Measurements from ENCODE around the gene PTPN7. TPM values are rescaled to one million over a fixed set of nuclear protein-coding genes. Genes with fewer than 3 reads are reported as not detected.

PTPN7 gene
- total RNA-seq, 1 donor from 2014 or later: 0.29 TPM

DNA sequence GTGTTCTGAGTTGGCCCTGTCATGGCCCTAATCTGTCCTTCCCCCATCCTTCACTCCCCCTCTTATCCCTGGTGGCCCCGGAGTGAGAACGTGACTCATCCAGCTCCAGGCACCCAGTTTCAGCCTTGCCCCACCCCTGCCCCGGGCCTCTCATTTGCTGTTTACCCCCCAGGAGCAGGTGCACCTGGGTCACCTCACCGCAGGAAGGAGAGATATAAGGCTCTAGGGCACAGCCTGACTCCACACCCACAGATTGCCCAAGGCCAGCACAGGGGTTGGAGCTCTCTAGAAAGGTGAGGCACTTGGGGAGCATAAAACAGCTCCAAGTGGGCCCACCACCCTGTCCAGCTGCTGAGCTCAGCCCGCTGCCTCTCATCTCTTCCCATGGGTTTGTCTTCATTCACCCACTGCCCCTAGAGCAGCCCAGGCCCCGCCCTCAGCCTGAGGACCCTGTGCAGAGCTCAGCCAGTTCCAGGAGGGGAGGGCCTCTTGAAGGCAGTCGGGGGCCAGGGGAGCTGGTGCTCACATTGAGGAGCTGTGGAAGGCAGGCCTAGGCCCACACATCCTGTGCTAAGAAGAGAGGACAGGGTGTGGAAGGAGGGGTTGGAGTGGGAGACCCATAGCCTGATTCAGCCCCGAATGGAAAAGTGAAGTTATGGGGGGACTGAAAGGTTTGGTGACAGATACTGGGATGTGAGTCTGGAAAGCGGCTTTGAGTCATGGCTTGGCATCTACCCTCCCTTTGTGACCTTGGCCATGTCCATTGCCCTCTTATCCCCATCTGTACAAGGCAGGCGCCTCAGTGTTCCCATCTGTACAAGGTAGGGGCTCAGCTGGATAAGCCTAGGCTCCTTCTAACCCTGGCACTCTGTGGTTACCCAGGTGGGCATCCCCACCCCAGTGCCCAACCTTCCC lies 53.8 kb downstream of the PTPN7 start:
- no peak for DNase-seq (ENCODE audit: extremely low spot score, unreplicated experiment)
- H3K36me3 Mint-ChIP-seq: no peaks in the 10 kb centered on the region
- H3K27ac Mint-ChIP-seq: peak overlapping the region; percentile 100
- H3K27me3 Mint-ChIP-seq: no peaks in the 10 kb centered on the region
- H3K9me3 Mint-ChIP-seq: no peaks in the 10 kb centered on the region
- H3K4me3 Mint-ChIP-seq: no peak overlapping the region
- TF ChIP-seq, protein P1, sequence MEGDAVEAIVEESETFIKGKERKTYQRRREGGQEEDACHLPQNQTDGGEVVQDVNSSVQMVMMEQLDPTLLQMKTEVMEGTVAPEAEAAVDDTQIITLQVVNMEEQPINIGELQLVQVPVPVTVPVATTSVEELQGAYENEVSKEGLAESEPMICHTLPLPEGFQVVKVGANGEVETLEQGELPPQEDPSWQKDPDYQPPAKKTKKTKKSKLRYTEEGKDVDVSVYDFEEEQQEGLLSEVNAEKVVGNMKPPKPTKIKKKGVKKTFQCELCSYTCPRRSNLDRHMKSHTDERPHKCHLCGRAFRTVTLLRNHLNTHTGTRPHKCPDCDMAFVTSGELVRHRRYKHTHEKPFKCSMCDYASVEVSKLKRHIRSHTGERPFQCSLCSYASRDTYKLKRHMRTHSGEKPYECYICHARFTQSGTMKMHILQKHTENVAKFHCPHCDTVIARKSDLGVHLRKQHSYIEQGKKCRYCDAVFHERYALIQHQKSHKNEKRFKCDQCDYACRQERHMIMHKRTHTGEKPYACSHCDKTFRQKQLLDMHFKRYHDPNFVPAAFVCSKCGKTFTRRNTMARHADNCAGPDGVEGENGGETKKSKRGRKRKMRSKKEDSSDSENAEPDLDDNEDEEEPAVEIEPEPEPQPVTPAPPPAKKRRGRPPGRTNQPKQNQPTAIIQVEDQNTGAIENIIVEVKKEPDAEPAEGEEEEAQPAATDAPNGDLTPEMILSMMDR (conservative IDR thresholded peaks at IDR 0.05): no peak
- H3K4me1 Mint-ChIP-seq (ENCODE audit: unreplicated experiment): peaks cover 33% of the 10 kb centered on the region

DNA sequence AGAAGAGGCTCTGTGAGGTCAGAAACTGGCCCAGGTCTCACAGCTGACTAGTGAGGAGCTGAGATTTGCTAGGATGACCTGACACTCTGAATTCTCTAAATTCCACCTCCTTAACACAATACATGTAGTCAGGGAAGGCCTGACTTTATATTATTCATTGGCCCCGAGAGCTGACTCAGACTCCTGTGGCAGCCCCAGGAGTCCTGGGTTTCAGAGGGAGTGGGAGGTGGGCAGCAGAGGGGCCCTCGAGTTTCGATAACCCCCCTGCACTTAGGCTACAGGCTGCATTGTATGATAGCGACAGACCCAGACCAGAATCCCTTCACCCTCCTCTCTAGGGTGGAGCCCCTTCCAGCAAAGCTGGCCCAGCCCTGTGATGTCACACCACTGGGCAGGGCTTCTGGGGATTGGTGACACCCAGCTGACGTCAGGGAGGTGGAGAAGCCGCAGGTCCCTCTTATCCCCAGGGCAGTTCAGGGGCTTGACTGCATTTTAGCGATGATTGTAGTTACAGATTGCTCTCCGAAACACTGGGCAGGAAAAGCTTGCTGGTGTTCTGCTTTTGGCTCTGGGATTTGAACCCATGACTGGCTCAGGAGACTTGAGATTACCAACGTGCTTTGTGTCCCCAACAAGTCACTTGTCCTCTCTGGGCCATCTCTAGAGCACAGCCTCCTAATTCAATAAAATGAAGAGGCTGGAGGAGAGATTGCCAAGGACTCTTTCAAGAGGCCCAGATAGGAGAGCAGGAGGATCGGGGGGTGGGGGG lies 54.6 kb downstream of the PTPN7 start:
- Mint-ChIP-seq H3K27ac (peak overlapping the region; percentile 100), H3K27me3 (no peaks in the 10 kb centered on the region), H3K4me1 (ENCODE audit: unreplicated experiment) (peaks cover 36% of the 10 kb centered on the region), H3K9me3 (no peaks in the 10 kb centered on the region), H3K36me3 (no peaks in the 10 kb centered on the region), H3K4me3 (peak overlapping the region; percentile 55)
- DNase-seq (ENCODE audit: extremely low spot score, unreplicated experiment): no peak
- TF ChIP-seq, protein P1 (conservative IDR thresholded peaks at IDR 0.05): no peak

DNA sequence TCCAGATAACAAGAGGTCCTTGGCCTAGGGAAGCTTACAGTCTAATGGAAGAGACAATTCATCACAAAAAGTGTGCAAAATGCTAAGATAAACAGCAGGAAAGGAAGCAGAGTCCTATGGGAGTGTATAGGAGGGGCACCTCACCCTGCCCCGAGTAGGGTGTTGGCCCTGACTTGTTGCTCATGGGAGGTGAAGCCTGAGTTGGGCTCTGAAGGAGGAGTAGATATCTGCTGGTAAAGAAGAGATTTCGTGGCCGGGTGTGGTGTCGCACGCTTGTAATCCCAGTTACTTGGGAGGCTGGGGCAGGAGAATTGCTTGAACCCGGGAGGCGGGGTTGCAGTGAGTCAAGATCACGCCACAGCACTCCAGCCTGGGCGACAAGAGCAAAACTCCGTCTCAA lies 56.3 kb downstream of the PTPN7 start:
- TF ChIP-seq, protein P1 (conservative IDR thresholded peaks at IDR 0.05): no peak
- Mint-ChIP-seq H3K36me3 (no peaks in the 10 kb centered on the region), H3K9me3 (no peaks in the 10 kb centered on the region), H3K4me1 (ENCODE audit: unreplicated experiment) (peaks cover 34% of the 10 kb centered on the region), H3K4me3 (peak overlapping the region; percentile 18), H3K27me3 (no peaks in the 10 kb centered on the region), H3K27ac (peak overlapping the region; percentile 100)
- DNase-seq (ENCODE audit: extremely low spot score, unreplicated experiment): no peak

DNA sequence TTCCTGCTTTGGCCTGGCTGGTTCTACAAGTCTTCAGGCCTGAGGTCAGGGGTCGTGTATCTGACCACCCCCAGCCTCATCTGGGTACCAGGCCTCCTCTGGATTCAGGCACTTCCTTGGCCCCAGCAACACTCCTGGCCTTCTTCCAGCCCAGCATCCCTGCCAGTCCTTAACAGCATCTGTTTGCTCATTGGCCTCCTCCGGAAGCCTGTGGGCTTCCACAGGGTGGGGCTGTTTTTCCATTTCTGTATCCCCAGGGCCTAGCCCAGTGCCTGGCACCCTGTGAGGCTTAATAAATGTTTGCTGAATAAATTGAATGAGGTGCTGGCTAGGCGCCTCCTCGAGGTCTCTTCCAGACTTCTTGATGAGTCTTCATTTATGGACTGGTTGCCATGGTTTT lies 59.2 kb downstream of the PTPN7 start:
- Mint-ChIP-seq H3K4me3 (no peak overlapping the region), H3K36me3 (no peaks in the 10 kb centered on the region), H3K4me1 (ENCODE audit: unreplicated experiment) (peaks cover 16% of the 10 kb centered on the region), H3K27me3 (no peaks in the 10 kb centered on the region), H3K27ac (peak overlapping the region; percentile 72), H3K9me3 (no peaks in the 10 kb centered on the region)
- DNase-seq (ENCODE audit: extremely low spot score, unreplicated experiment): no peak
- TF ChIP-seq, protein P1 (conservative IDR thresholded peaks at IDR 0.05): no peak

Other genes starting within 250 kb of the PTPN7 start
- 0.52 and 3.7 TPM in 2 replicates for gene LMOD1, start 214.1 kb downstream of the PTPN7 start, total RNA-seq (ENCODE audit: low replicate concordance)
- 50.2 and 53.0 TPM in 2 replicates for gene TIMM17A, start 205.1 kb downstream of the PTPN7 start, total RNA-seq (ENCODE audit: low replicate concordance)
- gene RNPEP, start 178.0 kb downstream of the PTPN7 start, total RNA-seq (ENCODE audit: low replicate concordance): 57.3 and 63.9 TPM in 2 replicates
- 237 and 498 TPM in 2 replicates for gene ELF3, start 150.0 kb downstream of the PTPN7 start, total RNA-seq (ENCODE audit: low replicate concordance)
- gene GPR37L1, start 37.7 kb downstream of the PTPN7 start, total RNA-seq (ENCODE audit: low replicate concordance): 0.12 and 0.24 TPM in 2 replicates
- gene ARL8A, start 15.9 kb downstream of the PTPN7 start, total RNA-seq (ENCODE audit: low replicate concordance): 58.6 and 69.1 TPM in 2 replicates
- gene LGR6, start 33.2 kb upstream of the PTPN7 start, total RNA-seq (ENCODE audit: low replicate concordance): 2.8 and 6.9 TPM in 2 replicates
- gene UBE2T, start 181.3 kb upstream of the PTPN7 start, total RNA-seq (ENCODE audit: low replicate concordance): 21.5 and 39.1 TPM in 2 replicates
- gene PPP1R12B, start 188.1 kb upstream of the PTPN7 start, total RNA-seq (ENCODE audit: low replicate concordance): 22.2 and 31.2 TPM in 2 replicates